GM18868 (cell line): ENCODE results near the gene EIF2B5.

Experiments used
- ATAC-seq: cut with Tn5 transposase; IDR thresholded peaks from one replicate; pipeline ENCODE4 v1.9.1; 2021; ENCODE audit warnings: mild to moderate bottlenecking, moderate library complexity; ENCODE audit not compliant: unreplicated experiment

The EIF2B5 gene

GRCh38 chr3:184172681-184173373 lies 37.7 kb downstream of the EIF2B5 start:
- ATAC-seq = no peak

- ATAC-seq = no peak
Observed at GRCh38 chr3:184173374-184173722, 38.2 kb downstream of the EIF2B5 start.

GRCh38 chr3:184174284-184174645 lies 39.1 kb downstream of the EIF2B5 start:
- no peak for ATAC-seq

- ATAC-seq = peak; percentile 97
Observed at GRCh38 chr3:184174646-184175492, 39.7 kb downstream of the EIF2B5 start, which contains the start of gene AP2M1. AP2M1 (plus strand) TSS chr3:184174855; CDS start chr3:184176994, 2,139 bp downstream.

- no peak for ATAC-seq
Observed at GRCh38 chr3:184175506-184175905, 40.3 kb downstream of the EIF2B5 start.

GRCh38 chr3:184175981-184176376 lies 40.8 kb downstream of the EIF2B5 start:
- no peak for ATAC-seq

GRCh38 chr3:184176377-184177330 lies 41.5 kb downstream of the EIF2B5 start:
- no peak for ATAC-seq

- ATAC-seq = no peak
Observed at GRCh38 chr3:184177331-184177731, 42.2 kb downstream of the EIF2B5 start.

GRCh38 chr3:184177767-184178306 lies 42.7 kb downstream of the EIF2B5 start:
- no peak for ATAC-seq

- no peak for ATAC-seq
Observed at GRCh38 chr3:184178521-184179138, 43.5 kb downstream of the EIF2B5 start.

GRCh38 chr3:184180165-184180564 lies 45.0 kb downstream of the EIF2B5 start:
- no peak for ATAC-seq

GRCh38 chr3:184181596-184181995 lies 46.4 kb downstream of the EIF2B5 start:
- ATAC-seq = no peak

GRCh38 chr3:184183679-184184078 lies 48.5 kb downstream of the EIF2B5 start:
- no peak for ATAC-seq

- no peak for ATAC-seq
Observed at GRCh38 chr3:184184546-184185230, 49.5 kb downstream of the EIF2B5 start.

- peak; percentile 89 for ATAC-seq
Observed at GRCh38 chr3:184185461-184186183, 50.5 kb downstream of the EIF2B5 start.

- ATAC-seq = peak; percentile 14
Observed at GRCh38 chr3:184186184-184186901, 51.2 kb downstream of the EIF2B5 start, which contains the start of gene ABCF3. ABCF3 (plus strand) TSS chr3:184186199; CDS start chr3:184186208, 9 bp downstream.

GRCh38 chr3:184186902-184187207 lies 51.7 kb downstream of the EIF2B5 start:
- no peak for ATAC-seq

GRCh38 chr3:184188080-184188479 lies 52.9 kb downstream of the EIF2B5 start:
- ATAC-seq = no peak

- no peak for ATAC-seq
Observed at GRCh38 chr3:184189421-184189820, 54.3 kb downstream of the EIF2B5 start.
